ENCODE measurements around the gene RSBN1. TPM values are rescaled to one million over a fixed set of nuclear protein-coding genes. Genes with fewer than 3 reads are reported as not detected.
"Not testable (repeated sequence)": the region's sequence is repeated elsewhere in the genome, so short reads cannot be mapped to it uniquely, and the experiment has no call there.

RSBN1 gene
- total RNA-seq: 66.0 TPM

GRCh38 chr1:113811888-113812660 is at the start of gene RSBN1:
RSBN1 (minus strand) TSS chr1:113812476; CDS start chr1:113812412, 64 bp downstream.
- peak; percentile 92 to 93 for DNase-seq (ENCODE audit: low spot score in 2 of 2)
- peak; percentile 58 for FAIRE-seq

- DNase-seq (ENCODE audit: low spot score in 2 of 2) (no peak), FAIRE-seq (no peak)
Measured at GRCh38 chr1:113861641-113862040, 49.4 kb upstream of the RSBN1 start.

- DNase-seq (ENCODE audit: low spot score in 2 of 2): no peak
- FAIRE-seq: no peak
Measured at GRCh38 chr1:113860891-113861290, 48.6 kb upstream of the RSBN1 start.

GRCh38 chr1:113859478-113860175 is 47.4 kb upstream of the RSBN1 start:
- no peak for FAIRE-seq
- DNase-seq (ENCODE audit: low spot score in 2 of 2): no peak

GRCh38 chr1:113858982-113859381 is 46.7 kb upstream of the RSBN1 start:
- FAIRE-seq (no peak), DNase-seq (ENCODE audit: low spot score in 2 of 2) (no peak)

- FAIRE-seq: no peak
- no peak for DNase-seq (ENCODE audit: low spot score in 2 of 2)
Measured at GRCh38 chr1:113858418-113858817, 46.1 kb upstream of the RSBN1 start.

- DNase-seq (ENCODE audit: low spot score in 2 of 2) (no peak), FAIRE-seq (no peak)
Measured at GRCh38 chr1:113857776-113858175, 45.5 kb upstream of the RSBN1 start.

- FAIRE-seq: no peak
- no peak for DNase-seq (ENCODE audit: low spot score in 2 of 2)
Measured at GRCh38 chr1:113856401-113856790, 44.1 kb upstream of the RSBN1 start.

GRCh38 chr1:113855630-113856400 is 43.5 kb upstream of the RSBN1 start:
- FAIRE-seq: no peak
- DNase-seq (ENCODE audit: low spot score in 2 of 2): no peak

- no peak for DNase-seq (ENCODE audit: low spot score in 2 of 2)
- no peak for FAIRE-seq
Measured at GRCh38 chr1:113854234-113854633, 42.0 kb upstream of the RSBN1 start.

GRCh38 chr1:113852694-113853093 is 40.4 kb upstream of the RSBN1 start:
- not testable (repeated sequence) for FAIRE-seq; DNase-seq (ENCODE audit: low spot score in 2 of 2)

GRCh38 chr1:113850127-113850796 is 38.0 kb upstream of the RSBN1 start:
- DNase-seq (ENCODE audit: low spot score in 2 of 2): no peak
- FAIRE-seq: no peak

- FAIRE-seq (no peak), DNase-seq (ENCODE audit: low spot score in 2 of 2) (no peak)
Measured at GRCh38 chr1:113849072-113849471, 36.8 kb upstream of the RSBN1 start.

GRCh38 chr1:113846391-113847035 is 34.2 kb upstream of the RSBN1 start:
- FAIRE-seq: no peak
- no peak for DNase-seq (ENCODE audit: low spot score in 2 of 2)

- FAIRE-seq (no peak), DNase-seq (ENCODE audit: low spot score in 2 of 2) (no peak)
Measured at GRCh38 chr1:113836534-113836933, 24.3 kb upstream of the RSBN1 start.

GRCh38 chr1:113835686-113836290 is 23.5 kb upstream of the RSBN1 start:
- FAIRE-seq (peak; percentile 96), DNase-seq (ENCODE audit: low spot score in 2 of 2) (peak; percentile 25 to 44)

GRCh38 chr1:113834716-113835115 is 22.4 kb upstream of the RSBN1 start:
- FAIRE-seq: no peak
- no peak for DNase-seq (ENCODE audit: low spot score in 2 of 2)

- FAIRE-seq (no peak), DNase-seq (ENCODE audit: low spot score in 2 of 2) (no peak)
Measured at GRCh38 chr1:113830039-113830438, 17.8 kb upstream of the RSBN1 start.

- DNase-seq (ENCODE audit: low spot score in 2 of 2) (no peak), FAIRE-seq (no peak)
Measured at GRCh38 chr1:113821916-113822315, 9.6 kb upstream of the RSBN1 start.

GRCh38 chr1:113818578-113818977 is 6.3 kb upstream of the RSBN1 start:
- FAIRE-seq: no peak
- DNase-seq (ENCODE audit: low spot score in 2 of 2): no peak
